GM13976 (cell line): ENCODE measurements around the gene DOHH.

Experiments
- DNase-seq: peaks from one replicate; pipeline ENCODE4 v3.0.0; 2012; ENCODE audit warnings: low spot score
- in situ Hi-C: fragments of 300-500 bp; cut with MboI; formaldehyde crosslinking; loops from one replicate; pipeline ENCODE4 v1.12.0; 2022; ENCODE audit warnings: low sequenced_read_pairs, mixed read lengths, inconsistent platforms; ENCODE audit not compliant: unreplicated experiment
- TF ChIP-seq, protein P1 (sequence below): IDR thresholded peaks from 2 replicates; pipeline ENCODE4 v1.5.1; 2012; ENCODE audit warnings: borderline replicate concordance, mild to moderate bottlenecking; ENCODE audit not compliant: insufficient read depth; ENCODE audit errors: extremely low read depth, missing control alignments, control extremely low read depth

The DOHH gene

GRCh38 chr19:3523361-3524077 lies 23.0 kb upstream of the DOHH start:
- TF ChIP-seq, protein P1, sequence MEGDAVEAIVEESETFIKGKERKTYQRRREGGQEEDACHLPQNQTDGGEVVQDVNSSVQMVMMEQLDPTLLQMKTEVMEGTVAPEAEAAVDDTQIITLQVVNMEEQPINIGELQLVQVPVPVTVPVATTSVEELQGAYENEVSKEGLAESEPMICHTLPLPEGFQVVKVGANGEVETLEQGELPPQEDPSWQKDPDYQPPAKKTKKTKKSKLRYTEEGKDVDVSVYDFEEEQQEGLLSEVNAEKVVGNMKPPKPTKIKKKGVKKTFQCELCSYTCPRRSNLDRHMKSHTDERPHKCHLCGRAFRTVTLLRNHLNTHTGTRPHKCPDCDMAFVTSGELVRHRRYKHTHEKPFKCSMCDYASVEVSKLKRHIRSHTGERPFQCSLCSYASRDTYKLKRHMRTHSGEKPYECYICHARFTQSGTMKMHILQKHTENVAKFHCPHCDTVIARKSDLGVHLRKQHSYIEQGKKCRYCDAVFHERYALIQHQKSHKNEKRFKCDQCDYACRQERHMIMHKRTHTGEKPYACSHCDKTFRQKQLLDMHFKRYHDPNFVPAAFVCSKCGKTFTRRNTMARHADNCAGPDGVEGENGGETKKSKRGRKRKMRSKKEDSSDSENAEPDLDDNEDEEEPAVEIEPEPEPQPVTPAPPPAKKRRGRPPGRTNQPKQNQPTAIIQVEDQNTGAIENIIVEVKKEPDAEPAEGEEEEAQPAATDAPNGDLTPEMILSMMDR: no peak
- in situ Hi-C loops: no loop called here
- DNase-seq: no peak

DNA sequence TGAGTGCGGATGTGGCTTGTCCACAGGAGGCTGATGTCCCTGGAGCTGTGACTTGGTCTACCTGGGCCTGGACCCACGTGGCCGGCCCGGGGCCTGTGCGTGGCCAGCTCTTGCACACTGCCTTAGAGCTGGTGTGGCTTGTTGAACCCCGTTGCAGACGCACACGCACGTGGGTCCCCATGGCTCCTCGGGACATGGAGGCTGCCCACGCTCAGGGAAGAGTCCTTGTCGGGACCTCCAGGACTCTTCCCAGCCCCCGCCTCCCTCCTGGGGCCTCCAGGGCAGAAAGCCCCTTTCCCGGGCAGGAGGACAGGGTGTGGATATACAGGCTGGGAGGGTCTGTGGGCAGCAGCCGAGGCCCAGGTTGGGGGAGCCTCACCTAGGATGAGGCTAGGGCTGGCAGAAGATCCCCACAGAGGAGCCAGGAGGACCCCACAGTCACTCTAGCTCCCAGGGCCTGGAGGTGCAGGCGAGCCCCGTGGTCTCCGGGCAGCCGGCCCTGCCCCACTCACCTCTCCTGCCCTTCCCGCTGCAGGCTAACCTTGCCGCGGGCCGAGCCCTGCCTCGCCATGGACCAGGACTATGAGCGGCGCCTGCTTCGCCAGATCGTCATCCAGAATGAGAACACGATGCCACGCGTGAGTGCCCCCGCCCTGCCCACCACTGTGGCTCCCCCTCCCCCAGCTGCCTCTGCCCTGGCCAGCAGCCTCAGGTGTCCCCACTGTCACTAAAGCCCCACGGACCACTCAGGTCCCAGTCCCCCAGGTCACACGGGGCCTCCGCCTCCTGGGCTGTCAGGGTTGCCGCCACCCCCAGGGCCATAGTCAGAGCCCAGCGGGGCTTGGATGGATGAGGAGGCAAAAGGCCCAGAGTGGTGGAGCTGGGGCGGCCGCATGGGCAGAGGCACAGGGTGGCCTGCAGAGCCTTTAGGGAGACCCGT lies 22.2 kb upstream of the DOHH start:
- in situ Hi-C loops: no loop called here

GRCh38 chr19:3521104-3521445 lies 20.6 kb upstream of the DOHH start:
- DNase-seq: no peak
- in situ Hi-C loops: no loop called here
- TF ChIP-seq, protein P1: no peak

More for the DNA sequence above, 22.2 kb upstream of the DOHH start:
- DNase-seq: no peak
- TF ChIP-seq, protein P1: no peak

- TF ChIP-seq, protein P1: no peak
- no peak for DNase-seq
- in situ Hi-C loops: no loop called here
These were observed 20.0 kb upstream of the DOHH start for GRCh38 chr19:3520166-3521103.

- in situ Hi-C loops: no loop called here
- DNase-seq: no peak
- TF ChIP-seq, protein P1: no peak
These were observed 18.7 kb upstream of the DOHH start for GRCh38 chr19:3519126-3519525.

- TF ChIP-seq, protein P1: no peak
- in situ Hi-C loops: no loop called here
- no peak for DNase-seq
These were observed 18.2 kb upstream of the DOHH start for GRCh38 chr19:3518659-3519058.
